ENCODE results near the gene TGFBR1.

TGFBR1 gene

GRCh38 chr9:99104459-99105151 lies at the start of gene TGFBR1:
Gene TGFBR1, plus strand, starts transcription at chr9:99105113. Its CDS starts 93 bp downstream, at chr9:99105206.
- peak; percentile 77 for DNase-seq (ENCODE audit: low read depth)

GRCh38 chr9:99055384-99055783 lies 49.5 kb upstream of the TGFBR1 start:
- no peak for DNase-seq (ENCODE audit: low read depth)

GRCh38 chr9:99056186-99056585 lies 48.7 kb upstream of the TGFBR1 start:
- no peak for DNase-seq (ENCODE audit: low read depth)

GRCh38 chr9:99056886-99057664 lies 47.8 kb upstream of the TGFBR1 start:
- no peak for DNase-seq (ENCODE audit: low read depth)

GRCh38 chr9:99057665-99058625 lies 47.0 kb upstream of the TGFBR1 start:
- peak; percentile 98 for DNase-seq (ENCODE audit: low read depth)

GRCh38 chr9:99058964-99059921 lies 45.7 kb upstream of the TGFBR1 start:
- peak; percentile 66 for DNase-seq (ENCODE audit: low read depth)

GRCh38 chr9:99060621-99061020 lies 44.3 kb upstream of the TGFBR1 start:
- DNase-seq (ENCODE audit: low read depth) = no peak

- DNase-seq (ENCODE audit: low read depth) = no peak
Measured at GRCh38 chr9:99062549-99062948, 42.4 kb upstream of the TGFBR1 start.

- DNase-seq (ENCODE audit: low read depth) = no peak
Measured at GRCh38 chr9:99063522-99063921, 41.4 kb upstream of the TGFBR1 start.

GRCh38 chr9:99066571-99066970 lies 38.3 kb upstream of the TGFBR1 start:
- no peak for DNase-seq (ENCODE audit: low read depth)

- DNase-seq (ENCODE audit: low read depth) = no peak
Measured at GRCh38 chr9:99069075-99069474, 35.8 kb upstream of the TGFBR1 start.

- no peak for DNase-seq (ENCODE audit: low read depth)
Measured at GRCh38 chr9:99069546-99069945, 35.4 kb upstream of the TGFBR1 start.

- DNase-seq (ENCODE audit: low read depth) = no peak
Measured at GRCh38 chr9:99070681-99071080, 34.2 kb upstream of the TGFBR1 start.

GRCh38 chr9:99071313-99072039 lies 33.4 kb upstream of the TGFBR1 start:
- DNase-seq (ENCODE audit: low read depth) = no peak

- DNase-seq (ENCODE audit: low read depth) = no peak
Measured at GRCh38 chr9:99072040-99072394, 32.9 kb upstream of the TGFBR1 start.

GRCh38 chr9:99073347-99073746 lies 31.6 kb upstream of the TGFBR1 start:
- DNase-seq (ENCODE audit: low read depth) = no peak

GRCh38 chr9:99073985-99074901 lies 30.7 kb upstream of the TGFBR1 start:
- DNase-seq (ENCODE audit: low read depth) = no peak

- no peak for DNase-seq (ENCODE audit: low read depth)
Measured at GRCh38 chr9:99074902-99075245, 30.0 kb upstream of the TGFBR1 start.

- DNase-seq (ENCODE audit: low read depth) = peak; percentile 79
Measured at GRCh38 chr9:99075246-99075912, 29.5 kb upstream of the TGFBR1 start.

All from CMK (cell line).